Measurements from ENCODE around the gene PARD3B. TPM values are rescaled to one million over a fixed set of nuclear protein-coding genes. Genes with fewer than 3 reads are reported as not detected.

Gene PARD3B
- total and polyA plus RNA-seq, 10 of the 15 experiments (the other 5 are each of a cell fraction or from before 2014, with no cell fraction given): 0.01 to 0.54 (median 0.07) TPM; not detected in 7

DNA sequence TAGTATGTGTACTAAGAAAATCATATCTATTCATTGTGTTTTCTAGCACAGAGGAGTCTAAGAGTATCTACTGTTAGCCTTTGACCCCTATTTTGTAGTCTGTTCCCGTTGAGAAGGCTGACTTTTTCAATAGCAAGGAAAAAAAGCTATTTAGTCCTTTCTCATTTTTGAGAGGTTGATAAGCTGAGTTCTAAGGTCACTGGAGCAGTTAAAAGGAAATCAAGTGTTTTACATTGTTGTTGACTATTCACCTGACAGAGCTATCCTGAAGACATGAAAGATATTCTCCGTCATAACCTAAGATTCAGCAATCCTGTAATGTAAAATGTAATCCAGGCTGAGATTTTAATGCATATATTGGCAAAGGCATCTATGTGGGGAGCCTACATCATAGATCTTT lies 856.7 kb downstream of the PARD3B start:
- Histone ChIP-seq H3K9ac (ENCODE audit: control insufficient read depth, insufficient read depth, low read length) (no peak overlapping the region), H3K27me3 (replicated peaks in 1 of 2; ENCODE audit: control insufficient read depth in 2 of 2, insufficient read depth in 2 of 2, low read length in 1 of 2) (no peaks in the 10 kb centered on the region; a peak in 1 of 4 replicates), H3K4me3 (no peak overlapping the region), H3K4me2 (ENCODE audit: control insufficient read depth, insufficient read depth) (no peak overlapping the region), H3K9me3 (replicated peaks; ENCODE audit: control insufficient read depth, insufficient read depth, low read length) (no peaks in the 10 kb centered on the region), H3K27ac (ENCODE audit: control insufficient read depth, insufficient read depth) (no peak overlapping the region), H3K79me2 (ENCODE audit: control insufficient read depth, insufficient read depth, low read length) (no peaks in the 10 kb centered on the region), H3K4me1 (ENCODE audit: control insufficient read depth, insufficient read depth, low read length) (no peaks in the 10 kb centered on the region), H4K20me1 (ENCODE audit: control insufficient read depth, insufficient read depth) (no peaks in the 10 kb centered on the region), H2AFZ (ENCODE audit: control insufficient read depth, low read depth, low read length) (no peak overlapping the region), H3K36me3 (ENCODE audit: control insufficient read depth in 2 of 2, insufficient read depth in 2 of 2, low read length in 1 of 2) (no peaks in the 10 kb centered on the region)
- FAIRE-seq (no peak), DNase-seq (ENCODE audit: low read depth, low spot score) (no peak), ATAC-seq (no peak)
- WGBS (ENCODE audit: insufficient coverage, insufficient replicate concordance, low lambda C conversion rate, missing lambda C conversion rate): 44% methylated on average over 2 of the region's 2 CpGs
- TF ChIP-seq ZNF622 (IDR thresholded peaks at IDR 0.05) (no peak), SP1 (IDR thresholded peaks at IDR 0.05; ENCODE audit: low read depth, low read length) (no peak), NR2F1 (conservative IDR thresholded peaks at IDR 0.05) (no peak), SREBF2 (IDR thresholded peaks at IDR 0.05; ENCODE audit: low read length) (no peak)
- in situ Hi-C loops (cut with MboI) (no loop called here), intact Hi-C loops (cut with micrococcal nuclease; ENCODE audit: unreplicated experiment) (no loop called here)
- ChIA-PET CTCF (no interaction called here), SMC1A (ENCODE audit: uncharacterized antibody, unreplicated experiment) (interaction anchor here (1.0 kb wide), 1 partner anchor 10 kb away, joined by 3 read pairs; no protein-coding TSS in a partner anchor), RAD21 (ENCODE audit: unreplicated experiment) (no interaction called here), POLR2A (no interaction called here)
- BruUV-seq (replicated peaks): no TSS peak

DNA sequence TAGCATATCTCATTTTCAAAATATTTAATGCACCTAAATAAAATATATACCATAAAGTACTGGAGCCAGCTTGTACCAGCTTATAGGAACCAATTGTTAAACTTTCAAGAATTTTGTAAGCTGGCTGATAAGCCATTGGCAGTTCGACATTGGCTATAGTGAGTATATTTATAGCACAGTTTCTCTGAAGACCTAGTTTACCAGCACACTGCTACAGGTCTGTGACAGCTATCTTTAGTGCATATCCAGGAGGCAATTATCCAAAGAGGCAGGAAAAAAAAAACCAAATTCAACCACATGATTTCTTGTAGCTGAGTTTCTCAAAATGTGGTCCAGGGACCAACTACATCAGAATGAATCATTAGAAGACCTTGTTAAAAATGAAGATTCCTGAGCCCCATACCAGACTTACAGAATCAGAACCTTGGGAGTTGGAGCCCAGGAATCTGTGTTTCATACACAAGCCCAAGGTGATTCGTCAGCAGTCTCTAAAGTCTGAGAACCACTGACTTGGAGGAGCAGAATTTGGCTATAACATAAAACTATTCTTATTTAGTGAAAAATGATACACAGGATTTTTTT lies 858.1 kb downstream of the PARD3B start:
- Histone ChIP-seq H3K9ac (ENCODE audit: control insufficient read depth, insufficient read depth, low read length) (no peak overlapping the region), H3K36me3 (ENCODE audit: control insufficient read depth in 2 of 2, insufficient read depth in 2 of 2, low read length in 1 of 2) (no peaks in the 10 kb centered on the region), H3K27ac (ENCODE audit: control insufficient read depth, insufficient read depth) (no peak overlapping the region), H3K4me2 (ENCODE audit: control insufficient read depth, insufficient read depth) (no peak overlapping the region), H3K9me3 (replicated peaks; ENCODE audit: control insufficient read depth, insufficient read depth, low read length) (no peaks in the 10 kb centered on the region), H3K4me3 (no peak overlapping the region), H4K20me1 (ENCODE audit: control insufficient read depth, insufficient read depth) (no peaks in the 10 kb centered on the region), H3K79me2 (ENCODE audit: control insufficient read depth, insufficient read depth, low read length) (no peaks in the 10 kb centered on the region), H3K27me3 (replicated peaks in 1 of 2; ENCODE audit: control insufficient read depth in 2 of 2, insufficient read depth in 2 of 2, low read length in 1 of 2) (no peaks in the 10 kb centered on the region), H3K4me1 (ENCODE audit: control insufficient read depth, insufficient read depth, low read length) (no peaks in the 10 kb centered on the region), H2AFZ (ENCODE audit: control insufficient read depth, low read depth, low read length) (no peak overlapping the region)
- FAIRE-seq (no peak), ATAC-seq (no peak), DNase-seq (ENCODE audit: low read depth, low spot score) (no peak)
- in situ Hi-C loops (cut with MboI): no loop called here
- intact Hi-C loops (cut with micrococcal nuclease; ENCODE audit: unreplicated experiment): no loop called here
- CTCF ChIA-PET: no interaction called here
- SMC1A ChIA-PET (ENCODE audit: uncharacterized antibody, unreplicated experiment): interaction anchor here (1.0 kb wide), 1 partner anchor 273 kb away, joined by 3 read pairs; no protein-coding TSS in a partner anchor
- RAD21 ChIA-PET (ENCODE audit: unreplicated experiment): no interaction called here
- BruUV-seq (replicated peaks): no TSS peak
- 25% methylated on average over 2 of the region's 2 CpGs for WGBS (ENCODE audit: insufficient coverage, insufficient replicate concordance, low lambda C conversion rate, missing lambda C conversion rate)
- POLR2A ChIA-PET: no interaction called here
- no peak for TF ChIP-seq MTA2 (IDR thresholded peaks at IDR 0.05; ENCODE audit: low read depth)
- no peak for TF ChIP-seq FOXM1 (IDR thresholded peaks at IDR 0.05; ENCODE audit: low read depth, low read length)
- no peak for TF ChIP-seq IRF4 (IDR thresholded peaks at IDR 0.05; ENCODE audit: low read depth, low read length)
- TF ChIP-seq, protein P1, sequence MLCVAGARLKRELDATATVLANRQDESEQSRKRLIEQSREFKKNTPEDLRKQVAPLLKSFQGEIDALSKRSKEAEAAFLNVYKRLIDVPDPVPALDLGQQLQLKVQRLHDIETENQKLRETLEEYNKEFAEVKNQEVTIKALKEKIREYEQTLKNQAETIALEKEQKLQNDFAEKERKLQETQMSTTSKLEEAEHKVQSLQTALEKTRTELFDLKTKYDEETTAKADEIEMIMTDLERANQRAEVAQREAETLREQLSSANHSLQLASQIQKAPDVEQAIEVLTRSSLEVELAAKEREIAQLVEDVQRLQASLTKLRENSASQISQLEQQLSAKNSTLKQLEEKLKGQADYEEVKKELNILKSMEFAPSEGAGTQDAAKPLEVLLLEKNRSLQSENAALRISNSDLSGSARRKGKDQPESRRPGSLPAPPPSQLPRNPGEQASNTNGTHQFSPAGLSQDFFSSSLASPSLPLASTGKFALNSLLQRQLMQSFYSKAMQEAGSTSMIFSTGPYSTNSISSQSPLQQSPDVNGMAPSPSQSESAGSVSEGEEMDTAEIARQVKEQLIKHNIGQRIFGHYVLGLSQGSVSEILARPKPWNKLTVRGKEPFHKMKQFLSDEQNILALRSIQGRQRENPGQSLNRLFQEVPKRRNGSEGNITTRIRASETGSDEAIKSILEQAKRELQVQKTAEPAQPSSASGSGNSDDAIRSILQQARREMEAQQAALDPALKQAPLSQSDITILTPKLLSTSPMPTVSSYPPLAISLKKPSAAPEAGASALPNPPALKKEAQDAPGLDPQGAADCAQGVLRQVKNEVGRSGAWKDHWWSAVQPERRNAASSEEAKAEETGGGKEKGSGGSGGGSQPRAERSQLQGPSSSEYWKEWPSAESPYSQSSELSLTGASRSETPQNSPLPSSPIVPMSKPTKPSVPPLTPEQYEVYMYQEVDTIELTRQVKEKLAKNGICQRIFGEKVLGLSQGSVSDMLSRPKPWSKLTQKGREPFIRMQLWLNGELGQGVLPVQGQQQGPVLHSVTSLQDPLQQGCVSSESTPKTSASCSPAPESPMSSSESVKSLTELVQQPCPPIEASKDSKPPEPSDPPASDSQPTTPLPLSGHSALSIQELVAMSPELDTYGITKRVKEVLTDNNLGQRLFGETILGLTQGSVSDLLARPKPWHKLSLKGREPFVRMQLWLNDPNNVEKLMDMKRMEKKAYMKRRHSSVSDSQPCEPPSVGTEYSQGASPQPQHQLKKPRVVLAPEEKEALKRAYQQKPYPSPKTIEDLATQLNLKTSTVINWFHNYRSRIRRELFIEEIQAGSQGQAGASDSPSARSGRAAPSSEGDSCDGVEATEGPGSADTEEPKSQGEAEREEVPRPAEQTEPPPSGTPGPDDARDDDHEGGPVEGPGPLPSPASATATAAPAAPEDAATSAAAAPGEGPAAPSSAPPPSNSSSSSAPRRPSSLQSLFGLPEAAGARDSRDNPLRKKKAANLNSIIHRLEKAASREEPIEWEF (IDR thresholded peaks at IDR 0.05; ENCODE audit: insufficient replicate concordance, low read depth, low read length): no peak
- no peak for TF ChIP-seq CBX5 (IDR thresholded peaks at IDR 0.05; ENCODE audit: low read depth)
- TF ChIP-seq, protein P2, sequence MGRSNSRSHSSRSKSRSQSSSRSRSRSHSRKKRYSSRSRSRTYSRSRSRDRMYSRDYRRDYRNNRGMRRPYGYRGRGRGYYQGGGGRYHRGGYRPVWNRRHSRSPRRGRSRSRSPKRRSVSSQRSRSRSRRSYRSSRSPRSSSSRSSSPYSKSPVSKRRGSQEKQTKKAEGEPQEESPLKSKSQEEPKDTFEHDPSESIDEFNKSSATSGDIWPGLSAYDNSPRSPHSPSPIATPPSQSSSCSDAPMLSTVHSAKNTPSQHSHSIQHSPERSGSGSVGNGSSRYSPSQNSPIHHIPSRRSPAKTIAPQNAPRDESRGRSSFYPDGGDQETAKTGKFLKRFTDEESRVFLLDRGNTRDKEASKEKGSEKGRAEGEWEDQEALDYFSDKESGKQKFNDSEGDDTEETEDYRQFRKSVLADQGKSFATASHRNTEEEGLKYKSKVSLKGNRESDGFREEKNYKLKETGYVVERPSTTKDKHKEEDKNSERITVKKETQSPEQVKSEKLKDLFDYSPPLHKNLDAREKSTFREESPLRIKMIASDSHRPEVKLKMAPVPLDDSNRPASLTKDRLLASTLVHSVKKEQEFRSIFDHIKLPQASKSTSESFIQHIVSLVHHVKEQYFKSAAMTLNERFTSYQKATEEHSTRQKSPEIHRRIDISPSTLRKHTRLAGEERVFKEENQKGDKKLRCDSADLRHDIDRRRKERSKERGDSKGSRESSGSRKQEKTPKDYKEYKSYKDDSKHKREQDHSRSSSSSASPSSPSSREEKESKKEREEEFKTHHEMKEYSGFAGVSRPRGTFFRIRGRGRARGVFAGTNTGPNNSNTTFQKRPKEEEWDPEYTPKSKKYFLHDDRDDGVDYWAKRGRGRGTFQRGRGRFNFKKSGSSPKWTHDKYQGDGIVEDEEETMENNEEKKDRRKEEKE (IDR thresholded peaks at IDR 0.05): no peak
